HCEC 1CT (cell line): Measurements from ENCODE around the gene FAM131B.
"Not testable (repeated sequence)": the region's sequence is repeated elsewhere in the genome, so short reads cannot be mapped to it uniquely, and the experiment has no call there.

Experiments
- DNase-seq: peaks from one replicate; pipeline ENCODE4 v3.0.0-alpha.2; 2017

The FAM131B gene

DNA sequence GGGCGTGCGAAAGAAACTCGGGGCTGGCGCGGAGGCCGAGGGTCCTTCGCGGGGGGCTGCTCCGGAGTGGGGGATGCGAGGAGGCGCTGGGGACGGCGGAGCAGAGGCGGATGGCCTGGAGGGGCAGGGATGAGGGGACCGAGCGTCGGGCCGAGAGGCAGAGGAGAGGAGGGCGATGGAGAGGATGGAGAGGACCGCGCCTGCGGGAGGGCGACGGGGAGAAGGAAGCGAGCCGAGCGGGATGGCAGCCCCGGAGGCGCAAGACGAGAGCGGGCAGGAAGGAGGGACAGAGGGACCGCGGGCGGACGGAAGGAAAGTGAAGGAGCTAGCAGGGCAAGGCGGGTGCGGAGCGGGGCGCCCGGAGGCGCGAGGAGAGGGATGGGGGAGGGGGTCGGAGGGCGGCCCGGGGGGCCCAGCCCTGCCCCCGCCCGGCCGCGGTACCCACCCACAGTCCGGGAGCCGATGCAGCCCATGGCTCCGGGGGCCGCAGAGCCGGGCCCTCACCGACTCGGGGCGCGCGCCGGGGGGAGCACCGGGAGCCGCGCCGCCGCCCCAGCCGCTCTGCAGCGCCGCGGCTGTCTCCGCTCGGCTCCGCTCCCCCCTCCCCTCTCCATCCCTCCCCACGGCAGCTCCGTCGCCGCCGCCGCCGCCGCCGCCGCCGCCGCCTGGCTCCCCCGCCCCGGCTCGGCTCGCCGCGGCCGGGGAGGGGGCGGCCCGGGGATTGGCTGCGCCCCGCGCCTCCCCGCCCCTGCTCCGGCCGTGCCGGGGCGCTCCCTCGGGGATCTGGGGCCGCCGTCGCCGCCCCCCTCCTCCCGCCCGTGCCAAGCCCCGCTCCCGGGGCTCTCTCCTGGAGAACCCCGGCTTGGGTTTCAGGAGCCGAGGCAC, at the start of gene FAM131B:
Gene FAM131B, minus strand, starts transcription at position 583 of the 885 bp plus-strand sequence. Its CDS starts 110 bp downstream, at position 473.
- DNase-seq, result peak; percentile 6

GRCh38 chr7:143411976-143412708, 49.6 kb upstream of the FAM131B start:
- DNase-seq, result no peak

DNA sequence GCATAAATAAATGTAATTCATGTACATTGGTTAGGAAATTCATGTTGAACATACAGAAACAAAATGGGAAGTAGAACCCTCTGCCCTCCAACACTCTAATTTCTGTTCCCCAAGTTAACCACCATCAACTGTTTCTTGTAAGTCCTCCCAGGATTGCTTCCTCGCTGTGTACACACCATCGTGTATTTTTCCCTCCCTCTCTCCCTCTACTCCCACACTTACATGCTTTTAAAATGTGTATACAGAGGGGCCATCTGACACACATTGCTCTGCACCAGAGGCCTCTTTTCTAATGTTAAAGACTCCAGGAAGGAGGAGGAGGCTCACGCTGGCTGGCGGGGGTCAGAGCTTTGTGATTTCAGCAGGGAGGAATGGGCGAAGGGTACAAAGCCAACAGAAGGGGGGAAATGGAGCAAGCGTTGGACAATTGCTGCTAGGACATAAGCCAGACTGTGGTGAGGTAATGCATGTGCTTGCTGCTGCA, 48.0 kb upstream of the FAM131B start:
- no peak for DNase-seq

GRCh38 chr7:143408686-143409561, 46.4 kb upstream of the FAM131B start, which contains the start of gene EPHA1:
Gene EPHA1 (minus strand): TSS chr7:143408856. CDS start chr7:143408805, 51 bp downstream.
- no peak for DNase-seq

DNA sequence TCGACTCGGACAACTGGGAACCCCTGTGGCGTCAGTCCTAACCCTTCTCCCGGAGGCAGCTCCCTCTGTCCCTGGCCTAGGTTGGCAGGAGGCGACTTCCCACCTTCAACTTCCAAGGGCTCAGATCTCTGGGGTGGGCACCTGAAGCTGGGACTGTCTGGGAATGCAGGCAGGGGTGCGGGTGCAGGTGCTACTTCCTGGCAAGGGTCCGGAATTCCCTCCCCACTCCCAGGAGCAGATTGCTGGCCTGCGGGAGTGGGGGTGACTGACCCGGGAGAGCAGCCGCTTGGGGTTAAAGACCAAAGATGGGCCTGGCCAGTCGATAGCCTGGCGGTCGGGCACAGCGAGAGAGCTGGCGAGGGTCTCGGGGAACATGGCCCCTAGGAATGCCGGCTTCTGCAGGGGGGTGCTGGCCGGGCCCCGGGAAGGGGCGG, 45.8 kb upstream of the FAM131B start:
- DNase-seq, result no peak

DNA sequence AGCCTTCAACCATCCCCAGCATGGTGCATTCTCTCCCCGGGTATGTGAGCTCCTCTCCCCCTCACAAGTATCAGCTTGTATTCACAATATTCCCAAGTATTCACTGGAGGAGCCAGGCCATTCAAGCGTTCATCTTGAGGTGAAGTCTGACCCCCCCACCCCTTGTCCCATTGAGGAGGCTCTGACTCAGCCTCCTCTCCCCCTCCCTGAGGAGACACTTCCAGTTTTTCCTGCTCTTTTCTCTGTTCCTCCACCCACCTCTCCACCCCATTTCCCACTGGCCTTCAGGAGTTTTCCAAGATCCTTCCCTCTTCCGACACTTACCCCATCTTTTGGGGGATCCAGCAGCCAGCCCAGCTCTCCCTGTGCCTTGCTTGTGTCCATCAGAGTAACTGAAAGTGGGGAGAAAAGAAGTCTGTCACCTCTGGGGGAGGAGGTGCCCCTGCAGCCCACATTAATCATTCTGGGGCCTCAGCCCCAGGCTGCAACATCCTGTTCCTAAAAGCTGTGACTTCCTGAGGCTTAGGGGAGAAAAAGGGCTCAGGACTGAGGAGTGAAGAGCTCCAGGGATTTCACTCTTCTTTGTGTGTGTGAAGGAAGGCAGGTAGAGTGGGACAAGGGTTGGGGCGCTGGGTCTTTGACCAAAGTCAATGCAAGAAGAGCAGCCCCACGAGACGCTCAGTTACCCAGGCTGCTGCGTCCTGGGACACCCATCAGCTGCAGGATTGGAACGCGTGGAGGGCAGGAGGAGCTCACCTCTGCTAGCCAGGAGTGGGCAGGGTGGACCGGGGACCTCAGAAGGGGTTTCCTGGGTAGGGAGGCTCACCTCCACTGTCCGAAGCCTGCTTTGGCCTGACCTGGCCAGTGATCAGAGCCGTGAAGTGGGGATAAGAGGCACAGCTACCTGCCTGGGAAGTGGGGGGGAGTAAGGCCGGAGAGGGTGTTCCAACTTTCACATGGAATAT, 45.1 kb upstream of the FAM131B start:
- no peak for DNase-seq

DNA sequence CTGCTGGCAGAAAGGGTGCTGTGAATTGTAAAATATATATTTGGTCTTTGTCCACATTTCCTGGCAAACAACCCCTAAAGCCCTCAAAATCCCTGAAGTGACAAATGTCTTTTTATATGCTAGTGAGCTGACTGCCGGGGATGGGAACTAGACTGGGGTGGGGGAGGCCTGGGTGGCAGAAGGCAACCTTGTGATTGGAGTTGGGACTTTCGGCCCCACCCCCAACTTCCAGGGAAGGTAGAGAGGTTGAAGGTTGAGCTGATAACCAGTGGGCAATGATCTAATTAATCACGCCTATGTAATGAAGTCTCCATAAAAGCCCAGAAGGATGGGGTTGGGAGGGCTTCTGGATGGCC, 43.5 kb upstream of the FAM131B start:
- DNase-seq, result no peak

- DNase-seq, result peak; percentile 67
Observed at GRCh38 chr7:143405173-143406001, 42.9 kb upstream of the FAM131B start.

DNA sequence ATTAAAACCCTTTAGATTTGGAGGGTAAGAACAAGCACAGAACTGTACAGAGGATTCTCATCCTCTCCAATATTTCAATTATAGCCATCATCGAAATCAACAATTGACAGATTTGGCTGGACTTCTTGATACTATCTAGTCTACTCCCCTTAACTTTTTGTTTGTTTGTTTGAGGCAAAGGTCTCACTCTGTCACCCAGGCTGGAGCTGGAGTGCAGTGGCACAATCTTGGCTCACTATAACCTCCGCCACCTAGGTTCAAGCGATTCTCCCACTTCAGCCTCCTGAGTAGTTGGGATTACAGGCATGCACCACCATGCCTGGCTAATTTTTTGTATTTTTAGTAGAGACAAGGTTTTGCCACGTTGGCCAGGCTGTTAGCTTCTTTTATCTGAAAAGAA, 39.7 kb upstream of the FAM131B start:
- DNase-seq, result not testable (repeated sequence)

DNA sequence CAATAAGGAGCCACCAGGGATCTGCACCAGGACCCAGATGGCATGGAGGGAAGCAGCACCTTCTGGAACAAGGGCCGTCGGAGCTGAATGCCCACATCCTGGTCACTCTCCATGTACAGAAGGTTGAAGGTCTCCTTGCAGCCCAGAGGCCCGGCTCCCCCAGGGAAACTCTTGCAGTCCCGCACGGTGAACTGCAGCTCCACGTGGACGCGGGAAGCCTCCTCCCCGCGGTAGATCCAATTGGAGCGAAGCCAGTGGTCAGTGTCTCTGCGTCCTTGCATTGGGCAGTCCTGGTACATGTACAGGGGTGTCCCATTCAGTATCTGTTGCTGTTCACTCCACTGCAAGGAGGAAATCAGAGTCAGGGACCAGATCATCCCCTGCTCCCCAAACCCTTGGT, 38.8 kb upstream of the FAM131B start:
- DNase-seq, result no peak

DNA sequence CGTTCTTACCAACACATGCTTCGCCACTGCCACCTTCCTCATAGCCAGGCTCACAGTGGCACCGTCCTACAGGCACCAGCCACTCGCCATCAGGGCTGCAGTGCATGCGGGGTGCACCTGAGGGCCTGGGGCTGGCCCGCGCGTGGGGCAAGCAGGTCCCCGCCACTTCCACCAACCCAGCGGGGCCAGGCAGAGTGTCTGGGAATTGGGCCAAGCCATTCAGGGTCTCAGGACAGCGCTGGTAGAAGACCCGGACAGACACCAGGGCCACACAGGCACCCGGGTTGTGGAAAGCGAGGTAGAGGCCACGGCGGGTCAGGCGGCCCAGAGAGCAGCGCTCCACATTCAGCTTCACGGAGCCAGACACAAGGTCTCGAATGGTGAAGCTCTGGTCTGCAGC, 37.1 kb upstream of the FAM131B start:
- no peak for DNase-seq

DNA sequence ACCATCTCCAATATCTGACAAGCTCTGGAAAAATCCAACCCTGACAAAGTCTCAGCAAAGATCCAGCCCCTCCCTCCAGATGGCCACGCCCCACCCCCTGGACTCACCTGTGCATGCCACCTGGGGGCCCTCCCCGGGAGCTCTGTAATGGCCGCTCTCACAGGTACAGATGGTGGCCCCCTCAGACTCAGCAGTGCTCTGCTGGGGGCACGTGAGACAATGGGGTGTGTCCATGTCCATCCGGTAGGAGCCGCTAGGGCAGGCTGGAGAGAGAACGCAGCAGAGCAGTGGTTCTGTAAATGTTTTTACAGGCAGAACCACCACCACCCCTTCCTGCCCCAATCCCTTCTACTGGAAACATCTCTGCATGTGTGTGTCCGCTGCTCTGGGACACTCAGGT, 36.6 kb upstream of the FAM131B start:
- no peak for DNase-seq

GRCh38 chr7:143398616-143399015, 36.1 kb upstream of the FAM131B start:
- DNase-seq, result no peak

DNA sequence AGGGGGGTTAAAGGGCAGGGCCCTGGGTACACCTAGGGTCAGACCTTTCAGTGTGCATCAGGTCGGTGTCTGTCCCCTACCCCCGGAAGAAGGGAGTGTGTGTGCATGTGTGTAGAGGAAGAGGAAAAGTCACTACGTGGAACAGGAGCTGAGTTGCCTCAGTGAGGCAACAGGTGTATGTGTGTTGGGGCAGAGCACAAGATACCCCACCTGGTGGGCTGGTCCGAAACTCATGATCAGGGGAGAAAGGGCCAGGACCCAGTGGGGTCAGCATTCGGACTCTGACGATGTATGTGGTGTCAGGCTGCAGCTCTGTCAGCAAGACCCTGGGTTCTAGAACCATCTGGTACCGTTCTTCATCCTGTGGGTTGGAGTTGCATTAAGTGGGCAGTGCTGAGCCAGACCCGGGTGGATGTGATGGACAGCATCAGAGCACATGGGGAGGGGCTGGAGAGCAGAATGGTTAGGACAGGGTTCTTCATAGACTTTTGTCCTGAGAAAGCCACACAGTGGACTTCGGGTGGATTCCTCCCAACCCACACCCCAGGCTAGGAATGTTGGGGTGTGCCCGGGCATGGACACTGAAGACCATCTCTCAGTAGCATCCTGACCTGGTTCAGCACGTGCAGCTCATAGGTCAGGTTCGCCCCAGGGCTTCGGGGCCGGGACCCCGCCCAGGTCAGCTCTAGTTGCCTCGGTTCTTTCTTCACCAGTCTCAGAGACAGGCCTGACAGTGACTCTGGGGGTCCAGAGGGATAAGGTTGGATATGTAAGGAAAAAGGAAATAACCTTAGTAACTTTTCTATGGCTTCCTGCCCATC, 35.4 kb upstream of the FAM131B start:
- DNase-seq, result no peak

DNA sequence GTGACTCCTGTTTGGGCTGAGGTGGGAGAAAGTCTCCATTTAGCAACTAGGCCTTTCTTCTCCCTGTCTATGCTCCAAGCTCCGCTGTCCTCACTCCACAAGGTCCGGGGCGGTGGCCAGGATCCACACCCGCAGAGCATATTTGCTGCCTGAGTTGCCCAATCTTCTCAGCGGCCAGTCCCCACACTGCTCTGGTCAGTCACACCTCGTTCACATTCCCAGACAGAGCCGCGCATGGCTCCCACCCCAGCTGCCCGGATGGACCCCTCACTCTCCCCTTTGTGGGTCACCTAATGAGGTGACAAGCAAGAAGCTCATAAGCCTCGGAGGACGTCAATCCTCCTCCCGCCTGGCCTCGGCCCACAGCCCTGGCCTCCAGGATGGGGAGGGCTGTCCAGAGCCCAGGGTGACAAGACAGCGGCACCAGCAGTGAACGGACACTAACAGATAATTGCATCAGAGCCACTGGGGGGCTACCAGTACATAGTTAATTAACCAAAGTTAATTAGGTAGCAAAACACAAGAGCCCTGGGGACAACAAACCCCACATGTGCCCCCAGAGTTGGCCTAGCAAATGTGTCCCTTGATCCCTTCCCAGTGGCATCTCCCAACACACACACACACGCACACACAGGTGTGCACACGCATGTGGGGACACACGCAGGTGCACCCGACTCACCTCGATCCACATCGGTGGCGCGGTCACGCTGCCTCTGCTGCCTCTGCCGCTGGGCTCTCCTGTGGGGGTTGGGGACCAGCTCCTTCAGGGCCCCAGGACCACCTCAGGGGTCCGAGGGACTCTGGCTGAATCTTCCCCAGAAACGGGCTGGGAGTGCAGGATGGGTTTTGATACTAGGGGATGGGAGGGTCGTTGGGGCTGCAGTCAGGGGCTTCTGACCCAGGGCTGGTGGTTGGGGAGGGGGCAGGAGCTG, 34.4 kb upstream of the FAM131B start:
- no peak for DNase-seq

DNA sequence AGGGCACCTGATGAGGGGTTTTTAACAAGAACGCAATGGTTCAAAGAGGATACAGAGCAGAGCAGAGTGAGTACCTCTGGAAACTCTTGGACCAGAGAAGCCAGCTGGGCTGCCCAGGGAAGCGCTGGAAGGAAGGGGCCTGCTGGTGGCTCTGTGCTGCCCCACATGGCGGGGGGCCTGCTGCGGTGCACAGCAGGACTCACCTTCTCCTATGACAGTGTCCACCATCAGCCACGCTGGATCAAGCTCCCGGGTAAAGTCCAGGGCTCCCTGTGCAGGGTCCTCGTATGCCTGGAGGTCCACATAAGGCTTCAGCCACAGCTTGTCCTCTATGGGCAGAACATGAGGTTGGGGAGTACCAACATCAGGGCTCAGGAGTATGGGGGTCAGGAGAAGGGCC, 33.7 kb upstream of the FAM131B start:
- DNase-seq, result no peak

- DNase-seq, result no peak
Observed at GRCh38 chr7:143395187-143396149, 33.0 kb upstream of the FAM131B start.
